PC-3 (cell line): ENCODE results near the gene SERTAD3.

Source experiments
- EZH2 ChIP-seq: fragments of 300-600 bp; sonication (generic); IDR thresholded peaks from one replicate; pipeline ENCODE4 v1.6.1; 2017; ENCODE audit warnings: antibody characterized with exemption, mild to moderate bottlenecking, low read length; ENCODE audit not compliant: unreplicated experiment
- TF ChIP-seq, protein P1 (sequence below): fragments of 300-600 bp; sonication (generic); conservative IDR thresholded peaks from 2 replicates; pipeline ENCODE4 v1.5.1; 2017; ENCODE audit warnings: antibody characterized with exemption, low read depth, mild to moderate bottlenecking, low read length

DNA sequence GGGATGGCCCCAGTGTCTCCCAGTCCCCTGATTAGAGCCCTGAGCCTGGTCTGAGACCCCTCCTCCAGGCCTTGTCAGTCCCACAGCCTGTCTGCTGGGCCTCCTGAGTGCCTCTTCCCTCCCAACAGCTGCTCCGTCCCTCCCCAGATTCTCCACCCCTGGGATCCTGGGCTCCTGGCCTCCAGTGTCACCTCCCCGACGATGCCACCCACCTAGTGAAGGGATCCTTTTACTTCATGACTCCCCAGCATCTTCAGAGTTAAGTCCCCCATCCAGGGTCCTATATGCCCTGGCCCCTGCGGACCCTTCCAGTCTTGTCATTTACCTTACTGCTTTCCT is 26.5 kb downstream of the SERTAD3 start:
- TF ChIP-seq, protein P1, sequence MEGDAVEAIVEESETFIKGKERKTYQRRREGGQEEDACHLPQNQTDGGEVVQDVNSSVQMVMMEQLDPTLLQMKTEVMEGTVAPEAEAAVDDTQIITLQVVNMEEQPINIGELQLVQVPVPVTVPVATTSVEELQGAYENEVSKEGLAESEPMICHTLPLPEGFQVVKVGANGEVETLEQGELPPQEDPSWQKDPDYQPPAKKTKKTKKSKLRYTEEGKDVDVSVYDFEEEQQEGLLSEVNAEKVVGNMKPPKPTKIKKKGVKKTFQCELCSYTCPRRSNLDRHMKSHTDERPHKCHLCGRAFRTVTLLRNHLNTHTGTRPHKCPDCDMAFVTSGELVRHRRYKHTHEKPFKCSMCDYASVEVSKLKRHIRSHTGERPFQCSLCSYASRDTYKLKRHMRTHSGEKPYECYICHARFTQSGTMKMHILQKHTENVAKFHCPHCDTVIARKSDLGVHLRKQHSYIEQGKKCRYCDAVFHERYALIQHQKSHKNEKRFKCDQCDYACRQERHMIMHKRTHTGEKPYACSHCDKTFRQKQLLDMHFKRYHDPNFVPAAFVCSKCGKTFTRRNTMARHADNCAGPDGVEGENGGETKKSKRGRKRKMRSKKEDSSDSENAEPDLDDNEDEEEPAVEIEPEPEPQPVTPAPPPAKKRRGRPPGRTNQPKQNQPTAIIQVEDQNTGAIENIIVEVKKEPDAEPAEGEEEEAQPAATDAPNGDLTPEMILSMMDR, result no peak
- TF ChIP-seq EZH2, result no peak
